Stimulated activated naive CD4-positive, alpha-beta T cell (primary cell): ENCODE results near the gene TOP3B.
"Not testable (repeated sequence)": the region's sequence is repeated elsewhere in the genome, so short reads cannot be mapped to it uniquely, and the experiment has no call there.

Experiments used
- DNase-seq, 6 experiments: peaks; one replicate each; lab custom pipeline; 2025; lab: John Stamatoyannopoulos, UW

The TOP3B gene

GRCh38 chr22:21926728-21927127 lies 55.9 kb downstream of the TOP3B start:
- no peak for DNase-seq

GRCh38 chr22:21923163-21923561 lies 59.4 kb downstream of the TOP3B start:
- DNase-seq = no peak

GRCh38 chr22:21922370-21923162 lies 60.0 kb downstream of the TOP3B start:
- no peak for DNase-seq

DNA sequence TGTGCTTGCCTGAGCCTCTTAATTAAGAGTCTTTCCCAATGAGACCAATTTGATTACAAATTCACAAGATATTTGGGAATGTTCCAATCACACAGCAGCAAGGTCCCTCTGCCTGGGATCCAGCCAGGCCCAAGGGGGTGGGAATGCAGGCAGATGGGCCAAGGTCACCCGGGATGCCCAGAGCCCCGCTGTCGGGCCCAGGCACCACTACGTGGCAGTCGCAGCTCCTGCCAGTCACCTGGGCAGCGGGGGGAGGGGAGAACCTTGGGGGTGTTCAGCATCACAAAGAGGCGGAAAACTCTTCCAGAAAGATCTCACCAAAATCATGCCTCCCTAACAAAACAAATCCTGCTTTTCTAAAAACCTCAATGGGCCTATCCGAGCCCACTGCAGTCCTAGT lies 60.9 kb downstream of the TOP3B start:
- DNase-seq = no peak

GRCh38 chr22:21921184-21921721 lies 61.3 kb downstream of the TOP3B start:
- no peak for DNase-seq

DNA sequence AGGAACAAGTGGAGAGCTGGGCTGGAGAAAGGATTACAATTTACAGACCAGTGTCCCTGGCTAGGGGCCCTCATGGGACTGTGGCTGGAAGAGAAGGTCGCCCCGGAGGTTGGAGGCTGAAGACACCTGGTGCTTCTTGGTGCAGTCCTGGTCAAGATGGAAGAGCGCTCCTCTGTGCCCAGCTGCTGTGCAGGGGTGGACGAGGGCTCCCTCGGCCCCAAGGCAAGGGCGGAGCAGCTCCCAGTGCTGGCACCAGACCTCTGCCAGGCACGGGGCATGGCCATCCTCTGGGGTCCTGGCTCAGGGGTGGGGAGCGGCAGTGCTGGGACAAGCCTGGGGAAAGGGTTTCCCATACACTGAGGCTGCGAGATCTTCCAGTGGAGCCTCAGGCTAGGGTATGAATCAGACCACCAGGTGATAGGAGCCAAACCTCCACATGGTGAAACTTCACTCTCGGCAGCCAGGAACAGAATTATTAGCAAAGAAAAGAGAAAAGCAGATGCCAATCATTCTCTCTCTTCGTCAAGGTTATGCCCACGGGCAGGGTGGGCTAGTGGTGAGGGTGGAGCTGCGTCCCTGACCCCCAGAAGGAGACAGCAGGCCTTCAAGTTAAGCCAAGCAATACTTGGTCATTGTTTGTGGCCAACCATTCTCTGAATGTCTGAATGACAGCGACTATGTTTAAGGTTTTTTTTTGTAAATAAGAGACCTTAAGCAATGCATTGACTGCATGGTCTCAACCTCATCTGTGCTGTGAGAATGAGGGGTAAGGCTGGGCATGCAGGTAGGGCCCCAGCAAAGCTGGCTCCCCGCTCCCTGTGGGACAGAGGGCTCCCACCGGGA lies 62.0 kb downstream of the TOP3B start:
- DNase-seq = no peak

GRCh38 chr22:21919526-21920307 lies 62.9 kb downstream of the TOP3B start:
- DNase-seq = no peak

DNA sequence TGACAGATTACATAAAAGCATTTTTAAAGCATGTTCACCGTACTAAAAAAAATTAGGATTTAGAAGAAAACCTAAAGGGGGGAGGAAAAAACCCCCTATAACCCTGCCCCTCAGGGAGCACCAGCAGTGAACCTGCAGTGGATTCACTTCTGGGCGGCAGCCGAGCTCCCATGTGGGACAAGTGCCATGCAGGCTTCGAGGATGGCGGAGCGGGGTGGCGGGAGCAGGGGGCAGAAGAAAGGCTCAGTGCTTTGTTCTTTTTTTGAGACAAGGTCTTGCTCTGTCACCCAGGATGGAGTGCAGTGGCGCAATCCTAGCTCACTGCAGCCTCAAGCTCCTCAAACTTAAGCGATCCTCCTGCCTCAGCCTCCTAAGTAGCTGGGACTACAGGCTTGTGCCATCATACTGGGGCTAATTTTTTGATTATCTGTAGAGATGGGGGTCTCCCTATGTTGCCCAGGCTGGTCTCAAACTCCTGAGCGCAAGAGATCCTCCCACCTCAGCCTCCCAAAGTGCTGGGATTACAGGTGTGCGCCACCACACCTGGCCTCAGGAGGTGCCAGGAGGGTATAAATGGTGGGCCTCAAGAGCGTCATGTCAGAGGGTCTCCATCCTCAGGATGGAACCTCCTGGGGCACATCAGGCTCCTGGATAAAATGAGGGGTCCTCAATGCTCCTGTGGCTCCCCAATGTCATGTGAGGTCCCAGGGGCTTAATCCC lies 64.0 kb downstream of the TOP3B start:
- no peak for DNase-seq

GRCh38 chr22:21917959-21918261 lies 64.7 kb downstream of the TOP3B start:
- DNase-seq = no peak

DNA sequence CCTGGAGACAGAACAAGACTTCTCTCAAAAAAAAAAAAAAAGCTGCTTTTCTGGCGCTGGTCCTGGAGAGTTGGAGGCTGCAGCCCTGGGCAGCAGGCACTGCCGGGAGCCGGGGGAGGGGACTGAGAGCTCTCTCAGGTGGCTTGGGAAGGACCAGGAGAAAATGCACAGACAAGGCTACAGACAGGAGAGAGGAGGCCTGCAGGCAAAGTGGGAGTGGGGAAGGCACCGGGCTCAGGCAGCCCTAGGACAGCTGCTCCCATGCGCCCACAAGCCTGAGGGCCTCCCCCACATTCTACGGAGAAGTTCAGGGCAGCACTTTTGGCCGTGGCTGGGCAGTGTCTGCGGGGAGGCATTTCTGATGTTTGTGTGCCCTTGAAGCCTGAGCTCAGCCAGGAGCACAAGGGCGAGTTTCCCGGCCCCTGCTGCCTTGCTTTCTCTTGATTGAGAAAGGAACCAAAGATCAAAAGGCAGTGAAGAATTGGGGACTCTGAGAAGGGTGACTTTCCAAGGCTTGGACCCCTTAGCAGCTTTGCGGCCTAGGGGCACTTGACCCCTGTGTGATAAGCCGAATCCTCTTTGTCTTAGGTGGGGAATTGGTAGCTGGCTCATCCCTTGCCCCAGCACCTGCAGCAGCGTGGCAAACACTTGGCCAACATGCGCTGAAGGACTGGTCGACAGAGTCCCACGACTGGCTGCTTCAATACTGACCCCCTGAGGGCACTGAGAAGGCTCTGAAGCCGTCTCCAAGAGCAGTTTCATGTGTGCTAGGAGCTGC lies 65.2 kb downstream of the TOP3B start:
- no peak for DNase-seq

- DNase-seq = no peak
These were observed 66.2 kb downstream of the TOP3B start for GRCh38 chr22:21916309-21916918.

- no peak for DNase-seq
These were observed 66.8 kb downstream of the TOP3B start for GRCh38 chr22:21915624-21916308.

GRCh38 chr22:21914033-21914642 lies 68.4 kb downstream of the TOP3B start:
- DNase-seq = not testable (repeated sequence)

- not testable (repeated sequence) for DNase-seq
These were observed 72.2 kb downstream of the TOP3B start for GRCh38 chr22:21910367-21910766.

DNA sequence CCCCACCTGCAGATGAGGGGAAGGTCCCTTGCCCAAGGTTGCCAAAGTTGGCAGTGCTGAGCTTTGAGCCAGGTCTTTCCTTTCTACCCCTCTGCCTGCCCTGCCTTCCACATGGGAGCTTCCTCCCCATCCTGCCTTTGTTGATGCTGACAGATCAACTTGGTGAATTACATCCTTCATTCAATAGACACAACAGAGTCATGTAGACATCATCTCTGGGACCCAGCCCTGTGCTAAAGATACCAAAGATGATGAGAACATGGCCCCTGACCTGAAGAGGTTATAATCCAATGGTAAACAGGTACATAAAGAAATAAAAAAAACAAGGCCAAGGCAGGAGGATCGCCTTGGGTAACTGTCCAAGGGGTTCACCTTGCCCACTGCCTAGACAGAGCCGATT lies 72.7 kb downstream of the TOP3B start:
- DNase-seq = no peak

DNA sequence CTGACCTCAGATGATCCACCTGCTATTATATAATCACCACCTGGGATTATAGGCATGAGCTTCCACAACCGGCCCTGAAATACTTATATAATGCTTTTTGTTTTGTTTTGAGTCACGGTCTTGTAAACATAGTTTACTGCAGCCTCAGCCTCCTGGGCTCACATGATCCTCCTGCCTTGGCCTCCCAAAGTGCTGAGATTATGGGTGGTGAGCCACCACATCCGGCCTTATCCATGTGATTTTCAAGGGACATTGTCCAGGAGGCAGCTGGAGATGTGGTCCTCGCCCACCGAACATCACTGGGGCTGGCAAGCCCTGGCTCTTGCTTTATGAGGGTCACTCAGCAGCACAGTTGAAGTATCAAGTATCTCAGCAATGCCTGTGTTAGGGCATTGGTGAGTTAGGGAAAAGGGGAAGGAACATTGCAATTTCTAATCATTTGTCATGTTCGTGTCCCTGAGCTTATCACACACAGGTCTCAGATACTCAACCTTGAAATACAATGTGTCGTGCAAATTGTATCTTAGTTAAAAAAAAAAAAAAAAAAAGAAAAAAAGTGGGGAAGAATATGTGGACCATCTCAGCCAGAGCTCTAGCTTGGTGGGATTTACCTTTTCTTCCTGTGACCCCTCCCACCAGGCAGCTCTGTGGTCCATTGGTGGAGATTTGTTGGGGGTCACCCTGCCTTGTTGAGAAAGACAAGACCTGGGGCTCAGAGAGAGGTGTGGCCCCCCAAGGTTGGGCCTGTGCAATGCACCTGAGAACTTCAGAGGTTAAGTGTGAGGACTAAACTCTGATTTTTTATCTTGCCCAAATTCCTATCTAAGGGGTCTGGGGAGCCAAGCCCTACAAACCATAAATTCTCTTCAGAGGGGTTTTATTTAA lies 74.7 kb downstream of the TOP3B start:
- DNase-seq = no peak
